Sigmoid colon (tissue), 4 donors: ENCODE data around the gene CEMIP.

Experiments
- POLR2A ChIP-seq, 2 donors: fragments of 450-650 bp; IDR thresholded peaks; one replicate each; pipeline ENCODE4 v1.6.1; 2016; ENCODE audit warnings: antibody characterized with exemption in 2 of 2, mild to moderate bottlenecking in 2 of 2, moderate library complexity in 2 of 2
- POLR2AphosphoS5 ChIP-seq, 4 donors: sonication (generic); formaldehyde crosslinking; IDR thresholded peaks; one replicate each; pipeline ENCODE4 v1.6.1; 2017; ENCODE audit warnings: antibody characterized with exemption in 4 of 4
- TF ChIP-seq, protein P1 (sequence below), 4 experiments: fragments of 450-650 bp in 3 of 4; fragments of 200-600 bp in 1 of 4; IDR thresholded peaks; one replicate each; pipeline ENCODE4 v1.5.1; 2016 to 2019; ENCODE audit warnings: antibody characterized with exemption in 4 of 4, mild to moderate bottlenecking in 3 of 4, moderate library complexity in 2 of 4

GRCh38 chr15:80769829-80770705 is 9.1 kb upstream of the CEMIP start:
- TF ChIP-seq, protein P1, sequence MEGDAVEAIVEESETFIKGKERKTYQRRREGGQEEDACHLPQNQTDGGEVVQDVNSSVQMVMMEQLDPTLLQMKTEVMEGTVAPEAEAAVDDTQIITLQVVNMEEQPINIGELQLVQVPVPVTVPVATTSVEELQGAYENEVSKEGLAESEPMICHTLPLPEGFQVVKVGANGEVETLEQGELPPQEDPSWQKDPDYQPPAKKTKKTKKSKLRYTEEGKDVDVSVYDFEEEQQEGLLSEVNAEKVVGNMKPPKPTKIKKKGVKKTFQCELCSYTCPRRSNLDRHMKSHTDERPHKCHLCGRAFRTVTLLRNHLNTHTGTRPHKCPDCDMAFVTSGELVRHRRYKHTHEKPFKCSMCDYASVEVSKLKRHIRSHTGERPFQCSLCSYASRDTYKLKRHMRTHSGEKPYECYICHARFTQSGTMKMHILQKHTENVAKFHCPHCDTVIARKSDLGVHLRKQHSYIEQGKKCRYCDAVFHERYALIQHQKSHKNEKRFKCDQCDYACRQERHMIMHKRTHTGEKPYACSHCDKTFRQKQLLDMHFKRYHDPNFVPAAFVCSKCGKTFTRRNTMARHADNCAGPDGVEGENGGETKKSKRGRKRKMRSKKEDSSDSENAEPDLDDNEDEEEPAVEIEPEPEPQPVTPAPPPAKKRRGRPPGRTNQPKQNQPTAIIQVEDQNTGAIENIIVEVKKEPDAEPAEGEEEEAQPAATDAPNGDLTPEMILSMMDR (IDR thresholded peaks at IDR 0.05) = no peak
- TF ChIP-seq POLR2A (IDR thresholded peaks at IDR 0.05) = no peak
- TF ChIP-seq POLR2AphosphoS5 (IDR thresholded peaks at IDR 0.05) = no peak
